ENCODE data around the gene EPHX1. TPM values are rescaled to one million over a fixed set of nuclear protein-coding genes. Genes with fewer than 3 reads are reported as not detected.

Gene EPHX1
- total RNA-seq, 1 donor = 31.5 TPM

GRCh38 chr1:225862581-225862950 lies 52.6 kb downstream of the EPHX1 start:
- no peak overlapping the region for H3K4me3 ChIP-seq (ENCODE audit: low read depth, low read length)
- no peak for TF ChIP-seq CTCF (IDR thresholded peaks at IDR 0.05; ENCODE audit: insufficient read depth, low read depth, low read length)
- DNase-seq (ENCODE audit: low read depth) = no peak

GRCh38 chr1:225863167-225863566 lies 53.2 kb downstream of the EPHX1 start:
- no peak for TF ChIP-seq CTCF (IDR thresholded peaks at IDR 0.05; ENCODE audit: insufficient read depth, low read depth, low read length)
- no peak overlapping the region for H3K4me3 ChIP-seq (ENCODE audit: low read depth, low read length)
- DNase-seq (ENCODE audit: low read depth) = peak; percentile 45

- TF ChIP-seq CTCF (IDR thresholded peaks at IDR 0.05; ENCODE audit: insufficient read depth, low read depth, low read length) = no peak
- DNase-seq (ENCODE audit: low read depth) = no peak
- H3K4me3 ChIP-seq (ENCODE audit: low read depth, low read length) = no peak overlapping the region
These were observed 55.6 kb downstream of the EPHX1 start for GRCh38 chr1:225865514-225865913.

GRCh38 chr1:225866061-225866837 lies 56.3 kb downstream of the EPHX1 start:
- no peak for TF ChIP-seq CTCF (IDR thresholded peaks at IDR 0.05; ENCODE audit: insufficient read depth, low read depth, low read length)
- DNase-seq (ENCODE audit: low read depth) = no peak
- H3K4me3 ChIP-seq (ENCODE audit: low read depth, low read length) = no peak overlapping the region

GRCh38 chr1:225866981-225867380 lies 57.1 kb downstream of the EPHX1 start:
- DNase-seq (ENCODE audit: low read depth) = no peak
- no peak overlapping the region for H3K4me3 ChIP-seq (ENCODE audit: low read depth, low read length)
- no peak for TF ChIP-seq CTCF (IDR thresholded peaks at IDR 0.05; ENCODE audit: insufficient read depth, low read depth, low read length)

GRCh38 chr1:225868631-225869330 lies 58.9 kb downstream of the EPHX1 start:
- no peak overlapping the region for H3K4me3 ChIP-seq (ENCODE audit: low read depth, low read length)
- TF ChIP-seq CTCF (IDR thresholded peaks at IDR 0.05; ENCODE audit: insufficient read depth, low read depth, low read length) = no peak
- DNase-seq (ENCODE audit: low read depth) = no peak
